ENCODE data around the gene FKBP11.
"Not testable (repeated sequence)": the region's sequence is repeated elsewhere in the genome, so short reads cannot be mapped to it uniquely, and the experiment has no call there.

Gene FKBP11

DNA sequence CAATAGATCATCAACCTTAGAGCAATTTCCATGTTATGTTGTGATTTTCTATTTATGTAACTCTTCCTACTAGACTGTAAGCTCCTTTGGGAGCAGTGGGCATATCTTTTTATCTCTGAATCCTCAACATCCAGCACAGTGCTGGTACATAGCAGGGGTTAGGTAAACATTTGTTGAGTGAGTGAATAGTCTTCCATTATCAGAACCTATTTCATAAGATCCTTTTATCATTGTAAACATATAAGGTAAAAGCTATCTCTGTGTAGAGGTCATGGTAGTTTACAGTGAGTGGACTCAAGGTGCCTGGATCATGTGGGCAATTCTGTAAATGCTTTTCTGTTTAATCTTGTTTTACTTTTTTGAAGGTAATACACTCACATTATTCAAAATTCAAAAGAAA is 15.1 kb downstream of the FKBP11 start:
- DNase-seq (ENCODE audit: low read depth in 2 of 2): no peak

DNA sequence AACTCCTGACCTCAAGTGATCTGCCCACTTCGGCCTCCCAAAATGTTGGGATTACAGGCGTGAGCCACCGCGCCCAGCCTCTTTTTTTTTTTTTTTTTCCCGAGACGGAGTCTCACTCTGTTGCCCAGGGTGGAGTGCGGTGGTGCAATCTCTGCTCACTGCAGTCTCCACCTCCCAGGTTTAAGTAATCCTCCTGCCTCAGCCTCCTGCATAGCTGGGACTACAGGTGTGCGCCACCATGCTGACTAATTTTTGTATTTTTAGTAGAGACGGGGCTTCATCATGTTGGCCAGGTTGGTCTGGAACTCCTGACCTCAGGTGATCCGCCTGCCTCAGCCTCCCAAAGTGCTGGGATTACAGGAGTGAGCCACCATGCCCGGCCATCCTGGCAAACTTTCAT is 15.6 kb downstream of the FKBP11 start:
- DNase-seq (ENCODE audit: low read depth in 2 of 2): not testable (repeated sequence)

DNA sequence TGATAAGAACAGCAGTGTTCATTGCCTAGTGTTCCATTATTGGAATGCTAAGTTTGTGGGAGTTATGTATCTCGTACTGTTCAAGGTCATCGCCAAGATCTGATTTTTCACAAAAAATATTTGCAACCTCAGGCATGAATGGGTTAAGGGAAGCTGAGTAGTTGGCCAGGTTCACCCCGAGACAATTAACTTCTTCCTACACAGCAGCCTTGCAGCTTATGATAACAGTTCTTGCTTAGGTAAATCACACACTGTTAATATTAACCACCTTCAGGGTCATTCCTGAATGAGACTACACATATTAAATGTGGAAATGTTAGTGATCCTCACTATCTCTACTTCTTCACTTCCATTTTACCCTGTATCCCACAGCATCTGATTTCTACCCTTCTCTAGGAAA is 18.0 kb downstream of the FKBP11 start:
- no peak for DNase-seq (ENCODE audit: low read depth in 2 of 2)

DNA sequence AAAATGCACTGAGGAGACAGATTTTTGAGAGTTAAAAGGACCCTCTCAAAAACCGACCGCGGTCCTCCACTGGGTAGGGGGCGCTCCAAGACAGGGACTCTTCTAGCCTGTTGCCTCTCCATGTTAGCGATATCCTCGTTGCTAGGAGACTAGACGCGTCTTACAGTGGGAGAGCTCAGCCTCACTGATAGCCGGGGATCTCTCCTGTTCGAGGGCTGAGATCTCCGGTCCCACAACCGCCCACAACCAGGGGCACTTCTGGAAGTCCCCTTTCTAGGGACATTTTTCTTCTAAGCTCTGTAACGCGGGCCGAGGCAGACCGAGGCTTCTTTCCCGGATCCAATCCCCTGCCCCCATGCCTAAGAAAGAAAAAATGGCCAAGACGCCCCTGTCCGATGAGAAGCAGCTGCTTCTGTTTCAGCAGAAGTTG is 21.3 kb downstream of the FKBP11 start:
- peak; percentile 67 to 68 for DNase-seq (ENCODE audit: low read depth in 2 of 2)

DNA sequence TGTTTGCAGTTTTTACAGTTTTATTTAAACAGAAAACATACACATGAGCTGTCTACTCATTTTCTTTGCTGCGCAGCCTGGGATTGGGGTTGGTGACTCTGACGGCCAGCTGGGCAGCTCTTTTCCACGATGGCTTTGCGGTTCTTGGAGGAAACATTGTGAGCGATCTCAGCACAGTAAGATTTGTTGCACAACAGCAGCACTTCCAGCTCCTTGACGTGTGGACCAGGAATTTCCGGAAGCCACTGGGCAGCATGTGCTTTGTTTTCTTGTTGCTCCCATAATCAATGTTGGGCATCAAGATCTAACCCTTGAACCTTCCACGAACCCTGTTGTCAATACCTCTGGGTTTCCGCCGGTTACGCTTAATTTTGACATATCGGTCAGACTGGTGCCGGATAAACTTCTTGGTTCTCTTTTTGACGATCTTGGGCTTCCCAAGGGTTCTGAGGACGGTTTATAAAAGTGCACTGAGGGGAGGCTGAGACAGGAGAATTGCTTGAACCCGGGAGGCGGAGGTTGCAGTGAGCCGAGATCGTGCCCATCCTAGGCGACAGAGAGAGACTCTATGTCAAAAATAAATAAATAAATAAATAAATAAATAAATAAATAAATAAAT is 21.8 kb downstream of the FKBP11 start:
- DNase-seq (ENCODE audit: low read depth in 2 of 2): no peak

DNA sequence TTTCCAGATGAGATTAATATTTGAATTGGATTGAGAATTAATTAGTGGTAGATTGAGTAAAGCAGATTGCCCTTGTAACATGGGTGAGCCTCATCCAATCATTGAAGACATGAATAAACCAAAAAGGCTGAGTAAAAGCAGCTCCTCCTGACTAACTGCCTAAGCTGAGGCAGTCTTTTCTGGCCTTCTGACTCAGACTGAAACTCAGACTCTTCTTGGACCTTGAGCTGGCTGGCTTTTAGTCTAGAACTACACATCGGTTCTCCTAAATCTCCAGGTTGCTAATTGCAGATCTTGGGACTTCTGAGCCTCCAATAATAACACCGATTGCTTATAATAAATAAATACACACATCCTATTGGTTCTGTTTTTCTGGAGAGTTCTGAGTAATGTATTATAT is 24.0 kb downstream of the FKBP11 start:
- DNase-seq (ENCODE audit: low read depth in 2 of 2): no peak

DNA sequence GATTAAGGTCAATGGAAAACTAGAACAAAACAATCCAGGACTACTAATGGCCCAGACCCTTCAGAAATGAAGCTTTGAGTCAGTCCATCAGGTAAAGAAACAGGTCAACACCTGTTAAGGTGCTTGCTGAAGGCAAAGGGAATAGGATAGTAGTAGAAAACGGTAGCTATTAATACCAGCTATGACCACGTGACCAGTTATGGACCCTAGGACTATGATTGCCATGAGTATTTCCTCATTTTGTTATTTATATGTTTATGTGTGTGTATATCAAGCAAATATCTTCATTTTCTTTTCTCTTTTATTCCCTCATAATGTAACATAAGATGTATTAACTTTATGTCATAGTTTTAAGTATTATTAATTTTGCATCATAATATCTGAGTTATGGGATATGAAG is 25.6 kb downstream of the FKBP11 start:
- no peak for DNase-seq (ENCODE audit: low read depth in 2 of 2)

DNA sequence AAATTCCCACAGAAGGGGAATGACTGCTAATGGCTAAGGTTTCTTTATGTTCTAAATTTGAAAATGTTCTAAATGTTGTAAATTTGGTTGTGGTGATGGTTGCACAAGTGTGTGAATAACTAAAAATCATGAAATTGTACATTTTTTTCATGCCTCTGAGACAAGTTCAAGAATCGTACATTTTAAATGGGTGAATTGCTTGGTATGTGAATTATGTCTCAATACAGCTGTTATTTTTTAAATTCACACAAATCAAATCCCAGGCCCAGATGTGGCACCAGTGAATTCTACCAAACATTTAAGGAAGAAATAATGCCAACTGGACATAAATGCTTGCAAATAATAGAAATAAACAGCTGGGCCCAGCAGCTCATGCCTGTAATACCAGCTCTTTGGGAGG is 31.0 kb downstream of the FKBP11 start:
- DNase-seq (ENCODE audit: low read depth in 2 of 2): no peak

DNA sequence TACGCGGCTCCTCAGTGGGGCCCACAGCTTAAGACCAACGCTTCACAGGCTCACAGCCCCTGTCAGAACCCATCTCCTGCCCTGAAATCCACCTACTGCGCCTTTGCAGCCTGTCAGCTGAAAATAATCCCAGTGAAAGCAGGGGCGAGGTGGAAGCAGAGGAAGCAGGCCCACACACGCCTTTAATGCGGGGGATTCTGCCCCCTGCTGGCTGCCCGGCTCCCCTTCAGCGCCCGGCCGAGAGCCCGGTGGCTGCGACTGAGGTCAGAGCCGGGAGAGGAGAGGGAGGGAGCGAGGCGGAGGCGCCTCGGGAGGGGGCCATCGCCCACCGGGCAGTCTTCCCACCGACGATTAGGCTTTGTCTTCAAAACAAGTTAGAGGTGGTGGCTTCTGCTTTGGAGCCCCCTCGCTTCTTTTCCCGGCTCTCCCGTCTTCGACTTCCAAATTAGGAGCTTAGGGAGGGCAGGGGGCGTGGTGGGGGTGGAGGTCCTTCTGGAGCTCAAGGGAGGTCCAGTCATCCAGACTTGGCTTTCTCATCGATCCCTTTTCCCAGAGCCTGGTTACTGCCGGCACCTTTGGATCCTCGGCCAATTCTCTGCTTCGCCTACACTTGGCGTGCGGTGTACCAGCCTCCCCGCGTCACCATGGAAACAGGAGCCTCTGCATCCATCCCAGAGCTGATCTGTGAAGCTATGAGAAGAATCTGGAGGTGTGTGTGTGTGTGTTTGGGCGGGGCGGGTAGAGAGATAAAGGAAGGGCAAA is 34.5 kb downstream of the FKBP11 start:
- peak; percentile 38 to 50 for DNase-seq (ENCODE audit: low read depth in 2 of 2)

DNA sequence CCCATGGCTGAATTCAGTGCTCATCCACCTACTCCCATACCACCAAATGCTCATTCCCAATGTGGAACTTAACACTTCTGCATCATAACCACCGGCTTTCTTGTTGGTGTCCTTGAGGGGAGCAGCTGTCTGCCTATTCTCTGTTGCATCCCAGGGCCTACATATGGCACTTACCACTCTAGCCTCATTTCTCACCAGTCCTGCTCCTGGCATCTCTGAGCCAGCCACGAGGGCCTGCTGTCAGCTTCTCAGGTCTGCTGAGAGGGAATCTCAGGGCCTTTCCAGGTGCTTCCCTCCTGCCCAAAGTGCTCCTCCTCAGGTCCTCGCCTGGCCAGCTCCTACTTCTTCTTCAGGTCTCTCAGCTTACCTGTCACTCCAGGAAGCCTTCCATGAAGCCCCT is 35.6 kb downstream of the FKBP11 start:
- DNase-seq (ENCODE audit: low read depth in 2 of 2): no peak

DNA sequence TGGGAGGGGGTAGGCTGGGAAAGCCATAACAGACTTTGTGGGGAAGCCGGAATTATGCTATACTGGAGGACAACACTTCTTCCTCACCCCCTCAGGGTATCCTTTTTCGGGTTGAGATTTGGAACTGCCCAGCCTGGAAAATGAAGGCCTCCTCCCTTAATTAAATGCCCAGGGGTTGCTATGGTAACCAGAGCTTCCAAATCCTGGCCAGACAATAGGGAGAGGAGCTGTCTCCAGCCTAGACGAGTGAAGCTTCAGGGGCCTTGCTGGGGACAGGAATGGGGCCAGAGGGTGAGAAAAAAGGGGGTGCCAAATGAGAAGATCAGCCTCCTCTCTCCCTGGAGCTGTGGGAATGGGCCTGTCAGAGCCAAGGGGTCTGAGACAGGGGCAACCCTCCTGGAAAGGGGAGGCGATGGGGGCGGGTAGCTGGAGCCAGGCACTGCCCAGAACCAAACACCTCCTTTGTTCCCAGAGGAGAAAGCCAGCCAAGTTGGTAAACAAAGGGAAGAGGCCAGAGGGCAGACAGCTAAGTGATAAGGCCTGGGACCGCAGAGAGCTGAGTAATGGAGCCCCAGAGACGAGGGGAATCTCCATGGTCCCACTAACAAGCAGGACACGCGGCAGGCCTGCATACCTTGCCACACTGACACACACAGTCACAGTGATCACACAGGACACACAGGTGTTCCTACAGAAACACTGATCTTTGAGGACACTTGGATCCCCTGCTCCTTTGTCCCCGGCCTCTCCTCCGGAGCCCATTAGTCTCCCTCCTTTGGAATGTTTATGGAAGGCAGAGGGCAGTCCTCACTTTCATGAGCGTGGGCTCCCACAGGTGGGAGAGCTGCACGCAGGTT is 41.8 kb downstream of the FKBP11 start:
- no peak for DNase-seq (ENCODE audit: low read depth in 2 of 2)

DNA sequence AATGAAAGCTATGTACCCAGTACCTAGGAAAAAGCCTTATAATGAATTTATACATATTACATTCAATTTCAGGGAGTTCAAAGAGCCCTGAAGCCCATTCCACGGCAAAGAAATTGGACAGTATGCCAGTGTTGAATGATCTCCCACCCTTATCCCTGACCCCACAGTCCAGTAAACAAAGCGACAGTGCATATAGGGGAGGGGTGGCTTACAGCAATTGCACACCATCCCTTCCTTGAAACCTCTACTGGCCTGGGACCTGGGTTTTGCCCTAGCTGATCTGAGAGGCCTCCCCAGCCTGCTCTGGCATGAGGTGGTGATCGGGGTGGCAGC is 42.4 kb downstream of the FKBP11 start:
- DNase-seq (ENCODE audit: low read depth in 2 of 2): no peak

DNA sequence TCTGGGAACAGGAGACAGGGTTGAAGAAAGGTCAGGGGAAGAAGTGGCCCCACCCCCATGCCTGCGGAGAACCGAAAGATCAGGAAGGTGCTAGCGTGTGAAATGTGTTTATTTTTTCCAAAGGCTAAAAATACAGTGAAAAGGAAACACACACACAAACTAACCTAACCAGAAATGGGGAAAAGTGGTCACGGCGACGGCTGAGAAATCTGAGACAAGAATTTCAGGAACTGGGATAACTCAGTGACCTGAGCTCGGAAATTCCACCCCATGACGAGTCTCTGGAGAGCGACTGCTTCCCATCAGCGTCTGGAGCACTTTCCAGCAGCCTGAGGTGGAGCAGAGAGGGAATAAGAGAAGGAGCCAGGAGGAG is 43.0 kb downstream of the FKBP11 start:
- no peak for DNase-seq (ENCODE audit: low read depth in 2 of 2)

DNA sequence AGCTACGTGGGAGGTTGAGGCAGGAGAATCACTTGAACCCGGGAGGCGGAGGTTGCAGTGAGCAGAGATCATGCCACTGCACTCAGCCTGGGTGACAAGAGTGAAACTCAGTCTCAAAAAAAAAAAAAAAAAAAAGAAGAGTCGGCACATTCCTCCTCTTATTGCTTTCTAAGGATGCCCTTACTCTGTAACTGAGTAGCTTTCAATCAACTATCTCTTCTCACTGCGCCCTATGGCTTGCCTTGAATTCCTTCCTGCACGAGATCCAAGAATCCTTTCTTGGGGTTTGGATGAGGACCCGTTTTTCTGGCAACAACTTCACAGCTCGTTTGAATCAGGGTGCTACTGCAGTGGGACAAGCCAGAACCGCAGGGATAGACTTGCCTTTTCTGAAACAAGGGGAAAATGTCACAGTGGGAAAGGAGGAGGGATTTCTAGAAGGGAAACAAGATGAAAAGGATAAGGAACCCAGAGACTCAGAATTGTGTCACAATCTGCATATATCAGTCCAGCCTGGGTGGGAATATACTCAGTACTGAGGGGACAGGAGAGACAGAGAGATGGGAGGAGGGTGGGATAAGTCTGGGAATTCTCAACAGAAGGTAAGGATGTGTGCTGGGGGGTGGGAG is 43.5 kb downstream of the FKBP11 start:
- no peak for DNase-seq (ENCODE audit: low read depth in 2 of 2)

DNA sequence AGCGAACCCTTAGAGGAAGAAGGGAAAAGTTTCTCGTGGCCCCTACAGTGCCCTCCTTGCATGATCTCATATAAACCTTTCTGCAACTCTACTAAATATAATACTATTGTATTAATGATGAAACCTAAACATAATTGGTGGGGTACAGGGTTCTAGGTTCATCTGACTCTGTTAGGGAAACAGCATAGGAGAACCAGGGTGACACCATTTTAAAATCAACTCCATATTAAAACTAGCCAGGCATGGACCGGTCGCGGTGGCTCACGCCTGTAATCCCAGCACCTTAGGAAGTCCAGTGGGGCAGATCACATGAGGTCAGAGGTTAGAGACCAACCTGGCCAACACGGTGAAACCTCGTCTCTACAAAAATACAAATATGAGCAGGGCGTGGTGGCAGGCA is 44.6 kb downstream of the FKBP11 start:
- no peak for DNase-seq (ENCODE audit: low read depth in 2 of 2)

DNA sequence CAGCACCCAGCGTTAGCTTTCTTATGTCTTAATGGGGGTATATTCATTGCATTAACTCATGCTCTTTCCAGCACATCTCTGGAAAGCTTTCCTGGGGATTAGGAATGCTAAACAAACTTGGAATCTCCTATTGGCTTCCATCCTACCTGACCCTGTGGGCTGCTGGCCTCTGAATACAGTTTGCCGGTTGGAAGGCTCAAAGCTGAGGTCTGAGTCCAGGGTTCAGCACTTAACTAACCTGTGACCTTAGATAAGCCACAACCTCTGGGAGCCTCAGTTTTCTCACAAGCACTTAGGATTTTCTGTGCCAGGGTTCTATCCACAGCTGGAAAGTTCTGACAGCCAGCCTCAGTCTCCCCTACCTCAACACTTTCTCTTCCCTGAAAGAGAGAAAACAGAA is 46.7 kb downstream of the FKBP11 start:
- no peak for DNase-seq (ENCODE audit: low read depth in 2 of 2)

DNA sequence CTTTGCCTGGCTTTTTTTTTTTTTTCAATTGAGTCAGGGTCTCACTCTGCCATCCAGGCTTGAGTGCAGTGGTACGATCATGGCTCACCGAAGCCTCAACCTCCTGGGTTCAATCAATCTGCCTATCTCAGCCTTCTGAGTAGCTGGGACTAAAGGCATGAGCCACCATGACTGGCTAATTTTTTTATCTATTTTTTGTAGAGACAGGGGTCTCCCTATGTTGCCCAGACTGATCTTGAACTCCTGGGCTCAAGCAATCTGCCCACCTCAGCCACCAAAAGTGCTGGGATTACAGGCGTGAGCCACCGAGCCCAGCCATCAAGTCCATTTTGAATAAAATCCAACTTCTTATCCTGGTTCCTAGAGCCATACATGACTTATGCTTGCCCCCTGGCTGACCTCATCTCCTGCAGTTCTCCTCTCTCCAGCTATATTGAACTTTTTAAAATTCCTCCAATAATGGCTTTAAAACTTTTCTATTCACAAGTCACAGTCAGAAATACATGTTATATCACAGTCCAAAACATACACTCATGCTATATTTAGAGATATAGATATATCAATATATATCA is 49.3 kb downstream of the FKBP11 start:
- DNase-seq (ENCODE audit: low read depth in 2 of 2): no peak

DNA sequence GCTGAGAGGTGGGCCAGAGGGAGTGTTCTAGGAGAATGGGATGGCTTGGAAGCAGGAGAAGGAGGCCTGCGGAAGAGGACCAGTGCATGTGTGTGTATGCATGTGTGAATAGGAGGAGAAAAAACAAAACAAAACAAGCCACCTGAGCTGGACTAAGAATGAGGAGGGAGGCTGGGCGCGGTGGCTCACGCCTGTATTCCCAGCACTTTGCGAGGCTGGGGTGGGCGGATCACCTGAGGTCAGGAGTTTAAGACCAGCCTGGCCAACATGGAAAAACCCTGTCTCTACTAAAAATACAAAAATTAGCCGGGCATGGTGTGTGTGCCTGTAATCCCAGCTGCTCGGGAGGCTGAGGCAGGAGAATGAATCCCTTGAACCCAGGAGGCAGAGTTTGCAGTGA is 51.8 kb downstream of the FKBP11 start:
- not testable (repeated sequence) for DNase-seq (ENCODE audit: low read depth in 2 of 2)

DNA sequence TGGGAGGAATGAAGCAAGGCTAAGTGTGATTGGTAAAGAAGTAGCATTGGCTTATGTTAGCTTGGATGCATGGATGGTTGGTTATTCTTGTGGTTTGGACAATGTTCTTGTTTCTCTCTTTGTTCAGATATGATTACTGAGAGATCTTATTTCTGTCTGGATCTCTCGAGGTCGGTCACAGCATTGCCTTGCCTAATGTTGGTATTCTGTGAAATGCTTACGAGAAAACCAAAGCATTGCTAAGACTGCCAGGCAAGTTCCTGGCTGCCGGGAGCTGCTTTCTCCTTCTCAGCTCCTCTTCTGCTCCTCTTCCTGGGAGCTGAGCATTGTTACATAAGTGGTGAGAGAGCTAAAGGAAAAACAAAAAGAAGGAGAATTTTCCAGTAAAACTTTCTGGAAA is 52.2 kb downstream of the FKBP11 start:
- DNase-seq (ENCODE audit: low read depth in 2 of 2): no peak

All from activated CD8-positive, alpha-beta memory T cell treated with anti-CD3 and anti-CD28 coated beads for 4 hours (primary cell).